Measurements from ENCODE around the gene TPR.

The TPR gene

DNA sequence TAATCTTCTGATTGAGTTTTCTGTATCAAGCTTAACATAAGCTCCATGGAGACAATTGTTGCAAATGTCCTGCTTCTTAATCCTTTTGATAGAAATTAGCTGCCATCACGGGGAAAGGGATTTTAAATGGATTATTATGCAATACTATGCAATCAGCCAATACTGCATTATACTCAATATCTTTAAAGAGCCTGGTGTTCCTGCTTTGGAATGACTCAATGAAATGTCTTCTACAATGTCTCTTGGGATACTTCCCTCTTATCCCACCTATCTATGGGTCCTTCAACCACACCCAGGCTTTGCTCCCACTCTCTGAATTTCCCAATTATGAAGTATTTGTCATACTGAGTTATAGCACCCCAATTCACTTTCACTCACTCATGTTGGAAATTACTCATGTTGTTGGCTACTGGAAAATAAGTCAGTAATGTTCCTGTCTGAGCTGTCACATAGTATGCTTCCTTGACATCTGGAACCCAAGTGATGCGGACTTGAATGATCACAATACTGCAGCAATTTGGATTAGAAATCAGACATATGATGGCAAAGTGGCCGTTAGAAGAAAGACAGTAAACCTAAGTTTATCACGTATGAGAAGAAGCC is 85.0 kb downstream of the TPR start:
- no peaks in the 10 kb centered on the region for H3K36me3 ChIP-seq (ENCODE audit: insufficient read depth)
- TF ChIP-seq, protein P1, sequence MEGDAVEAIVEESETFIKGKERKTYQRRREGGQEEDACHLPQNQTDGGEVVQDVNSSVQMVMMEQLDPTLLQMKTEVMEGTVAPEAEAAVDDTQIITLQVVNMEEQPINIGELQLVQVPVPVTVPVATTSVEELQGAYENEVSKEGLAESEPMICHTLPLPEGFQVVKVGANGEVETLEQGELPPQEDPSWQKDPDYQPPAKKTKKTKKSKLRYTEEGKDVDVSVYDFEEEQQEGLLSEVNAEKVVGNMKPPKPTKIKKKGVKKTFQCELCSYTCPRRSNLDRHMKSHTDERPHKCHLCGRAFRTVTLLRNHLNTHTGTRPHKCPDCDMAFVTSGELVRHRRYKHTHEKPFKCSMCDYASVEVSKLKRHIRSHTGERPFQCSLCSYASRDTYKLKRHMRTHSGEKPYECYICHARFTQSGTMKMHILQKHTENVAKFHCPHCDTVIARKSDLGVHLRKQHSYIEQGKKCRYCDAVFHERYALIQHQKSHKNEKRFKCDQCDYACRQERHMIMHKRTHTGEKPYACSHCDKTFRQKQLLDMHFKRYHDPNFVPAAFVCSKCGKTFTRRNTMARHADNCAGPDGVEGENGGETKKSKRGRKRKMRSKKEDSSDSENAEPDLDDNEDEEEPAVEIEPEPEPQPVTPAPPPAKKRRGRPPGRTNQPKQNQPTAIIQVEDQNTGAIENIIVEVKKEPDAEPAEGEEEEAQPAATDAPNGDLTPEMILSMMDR (conservative IDR thresholded peaks at IDR 0.05; ENCODE audit: low read depth, low read length) = no peak
- no peak overlapping the region for H2AFZ ChIP-seq (ENCODE audit: low read depth)
- no peaks in the 10 kb centered on the region for H3K79me2 ChIP-seq (ENCODE audit: insufficient read depth, low read depth)
- H3K4me2 ChIP-seq = no peak overlapping the region
- no peaks in the 10 kb centered on the region for H4K20me1 ChIP-seq (ENCODE audit: insufficient read depth)
- no peak overlapping the region for H3K9ac ChIP-seq
- H3K27me3 ChIP-seq (ENCODE audit: insufficient read depth, low read depth) = no peaks in the 10 kb centered on the region
- H3K4me1 ChIP-seq (ENCODE audit: low read depth, poor library complexity, severe bottlenecking) = no peaks in the 10 kb centered on the region
- H3K4me3 ChIP-seq (IDR thresholded peaks at IDR 0.05; ENCODE audit: insufficient read depth, low read depth, low read length) = no peak overlapping the region
- no peak overlapping the region for H3K27ac ChIP-seq

DNA sequence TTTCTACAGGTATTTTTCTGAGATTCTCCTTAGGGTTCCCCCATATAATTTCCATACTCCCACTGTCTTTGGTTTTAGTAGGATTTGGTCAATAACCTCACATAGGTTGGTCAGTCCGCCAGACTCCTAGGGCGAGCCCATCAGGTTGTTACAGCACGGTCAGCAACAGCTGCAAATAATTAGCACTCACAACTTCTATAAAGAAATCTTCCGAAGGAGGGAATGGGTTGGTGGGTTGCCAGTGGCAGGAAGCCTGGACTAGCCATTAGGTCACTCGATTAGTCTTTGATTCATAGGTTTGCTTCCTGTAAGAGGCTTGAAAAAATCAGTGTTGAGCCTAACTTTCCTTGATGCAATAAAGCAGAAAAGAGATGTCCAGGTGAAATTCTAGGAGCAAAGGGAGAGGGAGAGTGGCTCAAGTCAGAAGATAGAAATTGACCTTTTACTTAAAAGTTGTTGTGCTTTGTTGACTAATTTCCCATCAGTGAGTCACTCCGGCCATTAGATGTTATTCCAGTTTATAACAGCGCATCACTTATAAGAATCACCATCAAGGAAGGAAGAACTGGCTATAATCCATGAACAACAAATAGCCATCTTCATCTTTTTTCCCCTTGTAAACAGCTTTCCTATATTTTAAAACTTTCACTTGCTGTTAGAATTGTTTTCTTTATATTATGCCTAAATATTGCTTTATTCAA is 88.3 kb downstream of the TPR start:
- H3K27me3 ChIP-seq (ENCODE audit: insufficient read depth, low read depth) = no peaks in the 10 kb centered on the region
- H3K9ac ChIP-seq = no peak overlapping the region
- H3K79me2 ChIP-seq (ENCODE audit: insufficient read depth, low read depth) = no peaks in the 10 kb centered on the region
- H3K4me3 ChIP-seq (IDR thresholded peaks at IDR 0.05; ENCODE audit: insufficient read depth, low read depth, low read length) = no peak overlapping the region
- no peak overlapping the region for H2AFZ ChIP-seq (ENCODE audit: low read depth)
- H3K4me1 ChIP-seq (ENCODE audit: low read depth, poor library complexity, severe bottlenecking) = no peaks in the 10 kb centered on the region
- no peak overlapping the region for H3K27ac ChIP-seq
- no peaks in the 10 kb centered on the region for H4K20me1 ChIP-seq (ENCODE audit: insufficient read depth)
- no peaks in the 10 kb centered on the region for H3K36me3 ChIP-seq (ENCODE audit: insufficient read depth)
- TF ChIP-seq, protein P1 (conservative IDR thresholded peaks at IDR 0.05; ENCODE audit: low read depth, low read length) = no peak
- H3K4me2 ChIP-seq = no peak overlapping the region

DNA sequence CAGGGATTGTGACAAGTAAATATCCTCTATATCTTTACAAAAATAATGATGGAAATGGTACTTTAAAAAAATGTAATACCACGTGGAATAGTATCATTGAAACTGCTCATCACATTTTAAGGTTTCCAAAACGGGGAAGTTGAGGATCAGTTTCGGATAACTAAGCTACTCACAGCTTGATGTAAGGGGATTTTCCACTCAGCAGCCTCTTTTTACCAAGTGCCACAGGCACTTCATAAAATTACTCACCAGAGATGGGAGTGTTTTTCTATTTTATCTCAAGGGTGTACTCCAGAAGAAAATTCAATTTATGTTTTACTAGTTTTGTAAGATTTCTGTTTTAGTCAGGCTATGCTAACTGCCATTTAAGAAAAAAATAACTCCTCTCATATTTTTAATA is 91.7 kb downstream of the TPR start:
- Histone ChIP-seq H3K27ac (no peak overlapping the region), H4K20me1 (ENCODE audit: insufficient read depth) (no peaks in the 10 kb centered on the region), H3K4me1 (ENCODE audit: low read depth, poor library complexity, severe bottlenecking) (no peaks in the 10 kb centered on the region), H3K27me3 (ENCODE audit: insufficient read depth, low read depth) (no peaks in the 10 kb centered on the region), H3K79me2 (ENCODE audit: insufficient read depth, low read depth) (no peaks in the 10 kb centered on the region), H3K4me2 (no peak overlapping the region), H3K36me3 (ENCODE audit: insufficient read depth) (no peaks in the 10 kb centered on the region), H3K4me3 (IDR thresholded peaks at IDR 0.05; ENCODE audit: insufficient read depth, low read depth, low read length) (no peak overlapping the region), H3K9ac (no peak overlapping the region), H2AFZ (ENCODE audit: low read depth) (no peak overlapping the region)
- TF ChIP-seq, protein P1 (conservative IDR thresholded peaks at IDR 0.05; ENCODE audit: low read depth, low read length) = no peak

DNA sequence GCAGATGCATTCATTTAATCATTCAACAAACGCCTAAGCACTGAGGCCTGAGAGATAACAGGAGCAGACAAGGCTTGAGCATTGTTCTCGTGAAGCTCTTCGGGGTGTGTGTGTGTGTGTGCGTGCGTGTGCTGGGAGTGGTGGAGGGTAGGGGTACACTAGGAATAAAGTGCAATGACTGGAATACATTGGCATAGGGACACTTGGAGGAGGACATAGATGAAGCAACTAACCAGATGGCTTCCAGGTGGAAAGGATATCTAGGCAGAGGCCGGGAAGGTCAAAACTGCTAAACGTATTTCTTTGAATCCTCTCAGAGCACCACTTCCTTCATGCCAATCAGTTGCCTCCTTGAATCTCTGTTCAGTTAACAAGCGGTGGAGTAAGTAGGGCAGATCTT is 92.6 kb downstream of the TPR start:
- Histone ChIP-seq H2AFZ (ENCODE audit: low read depth) (no peak overlapping the region), H3K9ac (no peak overlapping the region), H3K27me3 (ENCODE audit: insufficient read depth, low read depth) (no peaks in the 10 kb centered on the region), H4K20me1 (ENCODE audit: insufficient read depth) (no peaks in the 10 kb centered on the region), H3K36me3 (ENCODE audit: insufficient read depth) (no peaks in the 10 kb centered on the region), H3K4me3 (IDR thresholded peaks at IDR 0.05; ENCODE audit: insufficient read depth, low read depth, low read length) (no peak overlapping the region), H3K27ac (no peak overlapping the region), H3K4me1 (ENCODE audit: low read depth, poor library complexity, severe bottlenecking) (no peaks in the 10 kb centered on the region), H3K4me2 (no peak overlapping the region), H3K79me2 (ENCODE audit: insufficient read depth, low read depth) (no peaks in the 10 kb centered on the region)
- TF ChIP-seq, protein P1 (conservative IDR thresholded peaks at IDR 0.05; ENCODE audit: low read depth, low read length) = no peak
